GM23338 (cell line): Measurements from ENCODE around the gene GPR3. TPM values are rescaled to one million over a fixed set of nuclear protein-coding genes. Genes with fewer than 3 reads are reported as not detected.

Experiments
- EZH2 ChIP-seq: fragments of 200-600 bp; sonication (generic); IDR thresholded peaks from one replicate; pipeline ENCODE4 v1.8.0; 2017; ENCODE audit warnings: antibody characterized with exemption, mild to moderate bottlenecking, low read depth; ENCODE audit not compliant: unreplicated experiment
- EZH2phosphoT487 ChIP-seq: fragments of 200-600 bp; sonication (generic); IDR thresholded peaks from one replicate; pipeline ENCODE4 v1.8.1; 2018; ENCODE audit warnings: antibody characterized with exemption; ENCODE audit not compliant: unreplicated experiment
- ZNF462 ChIP-seq: fragments of 250-450 bp; sonication (Bioruptor Pico); IDR thresholded peaks from 2 replicates; pipeline ENCODE4 v1.5.0; 2020; ENCODE audit warnings: mild to moderate bottlenecking, moderate library complexity
- polyA plus RNA-seq: library from polyadenylated mRNA; unstranded; fragments of >200 nt; fragmentation: Nextera tagmentation; extraction: Ambion mirVana; gene quantifications from 2 replicates; pipeline ENCODE4 v1.2.1, GENCODE V29; 2016
- total RNA-seq: library from RNA; depleted of rRNA; stranded (reverse); fragments of >200 nt; shearing (Covaris generic); gene quantifications from 2 replicates; pipeline ENCODE4 v1.2.3, GENCODE V29; 2014
- TF ChIP-seq, protein P1 (sequence below): IDR thresholded peaks from one replicate; pipeline ENCODE4 v1.6.1; 2018; ENCODE audit warnings: antibody characterized with exemption; ENCODE audit not compliant: unreplicated experiment
- TF ChIP-seq, protein P2 (sequence below): IDR thresholded peaks from 2 replicates; pipeline ENCODE4 v1.6.1; 2016; ENCODE audit warnings: antibody characterized with exemption

The GPR3 gene
- total and polyA plus RNA-seq, 2 experiments from 2014 or later: 5.9 to 9.1 TPM

DNA sequence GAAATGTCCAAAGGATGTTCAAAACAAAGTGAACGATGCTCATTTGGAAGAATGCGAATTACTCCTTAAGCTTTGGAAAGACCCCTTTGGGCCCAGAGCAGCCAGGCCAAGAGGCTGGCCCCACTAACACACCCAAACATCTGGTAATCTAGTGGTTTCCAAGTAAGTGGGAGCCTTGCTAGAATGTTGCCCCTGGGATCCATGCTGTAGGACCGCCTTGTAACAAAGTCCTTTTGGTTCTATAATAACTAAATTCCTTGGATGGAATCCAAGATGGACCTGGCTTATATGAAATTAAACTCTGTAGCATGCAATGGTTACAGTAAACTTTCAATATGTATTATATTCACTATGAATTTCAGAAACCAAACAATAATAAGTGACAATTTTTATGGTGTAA is 25.3 kb downstream of the GPR3 start (continued):
- TF ChIP-seq ZNF462 (CRISPR knock-in tag): no peak
- TF ChIP-seq EZH2phosphoT487: no peak
- TF ChIP-seq EZH2: no peak
- TF ChIP-seq, protein P1, sequence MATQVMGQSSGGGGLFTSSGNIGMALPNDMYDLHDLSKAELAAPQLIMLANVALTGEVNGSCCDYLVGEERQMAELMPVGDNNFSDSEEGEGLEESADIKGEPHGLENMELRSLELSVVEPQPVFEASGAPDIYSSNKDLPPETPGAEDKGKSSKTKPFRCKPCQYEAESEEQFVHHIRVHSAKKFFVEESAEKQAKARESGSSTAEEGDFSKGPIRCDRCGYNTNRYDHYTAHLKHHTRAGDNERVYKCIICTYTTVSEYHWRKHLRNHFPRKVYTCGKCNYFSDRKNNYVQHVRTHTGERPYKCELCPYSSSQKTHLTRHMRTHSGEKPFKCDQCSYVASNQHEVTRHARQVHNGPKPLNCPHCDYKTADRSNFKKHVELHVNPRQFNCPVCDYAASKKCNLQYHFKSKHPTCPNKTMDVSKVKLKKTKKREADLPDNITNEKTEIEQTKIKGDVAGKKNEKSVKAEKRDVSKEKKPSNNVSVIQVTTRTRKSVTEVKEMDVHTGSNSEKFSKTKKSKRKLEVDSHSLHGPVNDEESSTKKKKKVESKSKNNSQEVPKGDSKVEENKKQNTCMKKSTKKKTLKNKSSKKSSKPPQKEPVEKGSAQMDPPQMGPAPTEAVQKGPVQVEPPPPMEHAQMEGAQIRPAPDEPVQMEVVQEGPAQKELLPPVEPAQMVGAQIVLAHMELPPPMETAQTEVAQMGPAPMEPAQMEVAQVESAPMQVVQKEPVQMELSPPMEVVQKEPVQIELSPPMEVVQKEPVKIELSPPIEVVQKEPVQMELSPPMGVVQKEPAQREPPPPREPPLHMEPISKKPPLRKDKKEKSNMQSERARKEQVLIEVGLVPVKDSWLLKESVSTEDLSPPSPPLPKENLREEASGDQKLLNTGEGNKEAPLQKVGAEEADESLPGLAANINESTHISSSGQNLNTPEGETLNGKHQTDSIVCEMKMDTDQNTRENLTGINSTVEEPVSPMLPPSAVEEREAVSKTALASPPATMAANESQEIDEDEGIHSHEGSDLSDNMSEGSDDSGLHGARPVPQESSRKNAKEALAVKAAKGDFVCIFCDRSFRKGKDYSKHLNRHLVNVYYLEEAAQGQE: no peak
- TF ChIP-seq, protein P2, sequence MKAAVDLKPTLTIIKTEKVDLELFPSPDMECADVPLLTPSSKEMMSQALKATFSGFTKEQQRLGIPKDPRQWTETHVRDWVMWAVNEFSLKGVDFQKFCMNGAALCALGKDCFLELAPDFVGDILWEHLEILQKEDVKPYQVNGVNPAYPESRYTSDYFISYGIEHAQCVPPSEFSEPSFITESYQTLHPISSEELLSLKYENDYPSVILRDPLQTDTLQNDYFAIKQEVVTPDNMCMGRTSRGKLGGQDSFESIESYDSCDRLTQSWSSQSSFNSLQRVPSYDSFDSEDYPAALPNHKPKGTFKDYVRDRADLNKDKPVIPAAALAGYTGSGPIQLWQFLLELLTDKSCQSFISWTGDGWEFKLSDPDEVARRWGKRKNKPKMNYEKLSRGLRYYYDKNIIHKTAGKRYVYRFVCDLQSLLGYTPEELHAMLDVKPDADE: no peak
